Epidermal melanocyte (primary cell): Measurements from ENCODE around the gene FBXO42.
"Not testable (repeated sequence)": the region's sequence is repeated elsewhere in the genome, so short reads cannot be mapped to it uniquely, and the experiment has no call there.

Experiments used
- DNase-seq: peaks from one replicate; pipeline ENCODE4 v3.0.0; 2011; ENCODE audit warnings: low spot score; ENCODE audit not compliant: insufficient read length

Gene FBXO42

DNA sequence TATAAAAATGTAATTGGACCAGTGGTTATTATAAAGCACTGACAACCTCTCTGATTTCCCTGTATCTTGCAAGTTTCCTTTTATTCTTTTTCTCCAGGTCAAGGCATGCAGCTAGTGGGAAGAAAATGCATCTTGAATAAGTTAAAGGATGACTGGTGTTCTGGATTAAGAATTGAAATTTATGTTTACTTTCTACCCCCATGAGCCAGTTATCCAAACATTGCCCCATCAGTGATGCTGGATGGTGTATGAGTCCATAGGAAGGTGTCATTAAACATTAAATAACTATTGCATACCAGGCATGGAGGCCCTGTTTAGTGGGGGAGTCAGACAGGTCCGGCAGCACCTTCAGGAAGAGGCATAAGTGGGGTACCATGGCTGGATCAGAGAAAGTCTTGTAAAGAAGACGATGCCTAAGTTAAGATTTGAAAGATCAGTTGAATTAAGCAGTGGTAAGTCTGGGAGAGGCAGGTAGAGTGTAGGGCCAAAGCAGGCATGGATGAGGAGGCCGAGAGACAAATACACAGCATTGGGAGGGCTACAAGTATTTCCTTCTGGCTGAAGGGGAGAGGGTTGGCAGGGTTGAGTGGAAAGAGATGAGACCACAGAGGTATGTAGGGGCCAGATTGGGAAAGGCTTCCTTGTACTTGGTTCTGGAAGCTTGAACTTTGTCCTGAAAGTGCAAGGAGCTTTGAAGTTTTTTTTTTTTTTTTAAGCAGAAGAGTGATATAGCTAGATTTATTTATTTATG is 20.4 kb upstream of the FBXO42 start:
- DNase-seq, result no peak

DNA sequence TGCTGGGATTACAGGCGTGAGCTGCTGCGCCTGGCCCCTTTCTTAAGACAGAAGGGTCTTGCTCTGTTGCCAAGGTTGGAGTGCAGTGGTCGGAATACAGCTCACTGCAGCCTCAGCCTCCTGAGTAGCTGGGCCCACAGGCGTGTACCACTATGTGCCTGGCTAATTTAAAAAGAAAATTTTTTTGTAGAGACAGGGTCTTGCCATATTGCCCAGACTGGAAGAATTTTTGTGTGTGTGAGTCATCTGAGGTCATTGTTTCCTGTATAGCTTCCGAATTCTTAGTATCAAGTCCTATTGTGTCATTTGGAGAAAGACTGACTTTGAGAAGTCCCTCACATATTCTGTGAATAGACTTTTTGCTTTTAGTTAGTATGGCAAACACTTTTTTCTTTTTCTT is 19.4 kb upstream of the FBXO42 start:
- no peak for DNase-seq

- DNase-seq, result no peak
Observed at GRCh38 chr1:16369821-16370220, 17.5 kb upstream of the FBXO42 start.

GRCh38 chr1:16367968-16368890 is 15.9 kb upstream of the FBXO42 start:
- no peak for DNase-seq

GRCh38 chr1:16367258-16367967 is 15.1 kb upstream of the FBXO42 start:
- peak; percentile 44 for DNase-seq

DNA sequence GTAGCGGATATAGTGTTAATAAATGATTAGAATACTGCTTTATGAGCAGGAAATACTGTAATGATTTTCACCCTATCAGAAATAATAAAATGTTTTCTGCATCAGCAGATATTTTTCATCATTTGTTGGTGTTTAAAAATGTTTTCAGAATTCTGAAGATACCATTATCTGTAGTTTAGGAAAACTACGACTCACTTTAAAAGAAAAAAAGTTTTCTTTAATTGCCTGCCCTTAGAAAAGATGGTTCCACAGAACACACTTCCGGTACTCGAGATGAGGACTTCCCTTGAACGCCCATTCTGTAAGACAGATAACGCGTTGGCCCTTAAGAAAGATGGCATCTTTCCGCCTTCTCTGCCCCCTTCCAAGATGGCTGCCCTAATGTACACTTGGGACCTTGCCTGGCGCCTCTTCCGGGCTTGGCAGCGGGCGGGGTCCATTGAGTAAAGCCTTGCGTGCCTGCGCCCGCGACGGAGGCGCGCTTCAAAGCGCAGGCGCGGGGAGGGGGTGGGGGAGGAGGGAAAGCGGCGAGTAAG is 14.5 kb upstream of the FBXO42 start, which contains the start of gene SZRD1:
Gene SZRD1, plus strand, starts transcription at position 521 of the 536 bp plus-strand sequence. CDS start 16 bp downstream, outside the sequence.
- peak; percentile 75 for DNase-seq

DNA sequence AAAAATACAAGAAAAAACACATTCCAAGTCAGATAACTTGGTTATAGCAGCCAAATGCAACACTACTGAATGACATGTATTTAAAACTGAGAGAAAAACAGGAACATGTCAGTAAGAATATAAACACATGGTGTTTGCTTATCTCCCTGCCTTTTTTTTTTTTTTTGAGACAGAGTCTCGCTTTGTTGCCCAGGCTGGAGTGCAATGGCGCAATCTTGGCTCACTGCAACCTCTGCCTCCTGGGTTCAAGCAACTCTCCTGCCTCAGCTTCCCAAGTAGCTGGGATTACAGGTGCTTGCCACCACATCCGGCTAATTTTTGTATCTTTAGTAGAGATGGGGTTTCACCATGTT is 12.8 kb upstream of the FBXO42 start:
- not testable (repeated sequence) for DNase-seq

GRCh38 chr1:16356867-16357266 is 4.6 kb upstream of the FBXO42 start:
- DNase-seq, result no peak

GRCh38 chr1:16354619-16355018 is 2.3 kb upstream of the FBXO42 start:
- no peak for DNase-seq

DNA sequence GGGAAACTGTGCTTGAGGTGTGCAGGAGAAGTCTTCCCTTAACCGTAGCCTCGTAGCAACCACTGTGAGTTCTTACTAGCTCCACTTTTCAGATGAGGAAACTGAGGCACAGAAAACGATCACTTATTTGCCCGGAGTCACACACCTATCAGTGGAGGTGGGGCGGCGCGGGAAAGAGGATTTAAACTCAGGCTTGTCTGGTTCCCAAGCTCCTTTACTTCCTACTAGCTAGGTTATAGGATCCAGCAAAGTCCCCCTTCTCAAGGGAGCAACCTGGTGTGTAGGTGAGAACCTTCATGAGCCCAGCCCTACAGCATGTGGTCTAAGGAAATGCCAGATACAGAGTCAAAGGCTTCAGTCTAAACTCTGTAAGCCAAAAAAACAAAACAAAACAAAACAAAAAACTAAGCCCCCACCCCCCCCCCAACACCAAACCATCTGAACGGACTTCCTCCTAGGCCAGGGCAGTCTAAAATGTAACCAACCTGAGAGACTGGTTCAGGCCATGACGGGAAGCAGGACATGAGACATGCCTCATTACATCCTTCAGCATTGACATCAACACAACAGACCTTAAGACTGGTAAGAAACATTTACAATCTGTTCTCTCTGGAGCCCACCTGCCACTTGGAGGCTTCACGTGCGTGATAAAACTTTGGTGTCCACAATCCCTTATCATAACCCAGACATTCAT is 709 bp upstream of the FBXO42 start:
- no peak for DNase-seq

DNA sequence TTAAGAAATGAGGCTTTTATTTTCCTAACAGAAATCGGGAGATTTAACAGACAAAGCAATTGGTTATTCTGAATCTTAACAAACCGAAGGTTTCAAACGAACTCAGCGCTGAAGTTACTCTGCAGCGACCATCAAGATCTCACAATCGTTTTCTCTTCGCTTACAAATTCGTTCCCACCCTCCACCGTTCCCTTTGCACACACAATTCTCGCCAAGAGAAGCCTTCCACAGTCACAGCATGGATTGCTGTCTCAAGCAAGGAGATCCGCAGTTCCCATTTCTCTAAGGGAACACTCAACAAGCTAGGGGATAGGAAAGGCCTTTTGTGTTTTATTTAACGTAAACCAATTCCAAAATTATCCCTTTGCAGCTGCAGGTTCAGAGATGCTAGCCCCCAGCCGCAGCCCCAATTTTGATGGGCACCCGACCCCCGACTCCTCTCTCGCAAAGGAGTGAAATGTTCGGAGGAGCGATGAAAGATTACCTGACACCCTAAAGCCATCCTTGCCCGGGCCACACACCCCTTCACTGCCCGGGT is 755 bp downstream of the FBXO42 start:
- DNase-seq, result no peak

DNA sequence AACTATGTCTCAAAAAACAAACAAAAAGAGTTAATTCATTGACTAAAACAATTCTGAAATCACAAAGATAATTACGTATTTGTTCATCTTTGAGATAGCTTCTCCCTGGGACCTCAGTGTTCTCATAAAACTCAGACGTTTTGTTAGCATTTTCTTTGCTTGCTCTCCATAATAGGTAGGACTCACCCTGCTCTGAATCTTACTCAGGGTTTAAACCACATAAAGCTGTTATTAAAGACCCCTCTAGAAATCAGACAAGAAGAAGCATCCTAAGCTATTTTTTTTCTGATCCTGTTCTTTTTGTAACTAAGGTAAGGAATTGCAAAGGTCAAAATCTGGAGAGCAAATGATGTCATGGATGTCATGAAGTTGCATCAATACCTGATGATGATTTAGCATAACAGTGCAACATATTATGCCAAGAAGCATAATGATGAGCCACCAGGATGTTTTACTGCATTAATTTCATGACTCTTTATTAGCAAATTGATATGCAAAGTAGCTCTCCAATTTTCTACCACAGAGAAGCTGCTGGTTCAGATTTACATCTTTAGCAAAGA is 2.4 kb downstream of the FBXO42 start:
- DNase-seq, result no peak

DNA sequence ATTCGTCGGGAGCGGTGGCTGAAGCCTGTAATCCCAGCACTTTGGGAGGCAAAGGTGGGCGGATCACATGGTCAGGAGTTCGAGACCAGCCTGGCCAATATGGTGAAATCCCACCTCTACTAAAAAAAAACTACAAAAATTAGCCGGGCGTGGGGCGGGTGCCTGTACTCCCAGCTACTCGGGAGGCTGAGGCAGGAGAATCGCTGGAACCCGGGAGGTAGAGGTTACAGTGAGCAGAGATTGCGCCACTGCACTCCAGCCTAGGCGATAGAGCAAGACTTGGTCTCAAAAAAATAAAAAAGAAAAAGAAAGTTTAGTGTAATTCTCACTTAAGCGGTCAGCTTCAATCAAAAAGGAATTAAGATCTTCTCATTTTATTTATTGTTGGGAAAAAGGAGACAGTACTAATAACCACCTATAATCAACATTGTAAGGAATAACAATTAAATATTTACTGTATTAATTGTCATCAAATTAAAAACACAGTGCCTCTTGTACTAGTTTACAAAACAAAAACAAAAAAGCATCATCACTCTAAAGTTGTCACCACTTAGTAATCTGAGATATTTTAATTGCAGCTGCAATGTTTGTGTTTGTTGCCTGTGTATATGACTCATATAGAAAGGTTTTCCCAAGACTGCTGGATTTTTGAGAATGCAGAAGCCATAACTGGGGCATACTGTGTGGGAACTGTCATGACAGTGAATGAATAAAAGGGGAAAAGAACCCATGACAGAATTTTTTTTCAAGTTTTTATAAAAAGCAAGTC is 3.7 kb downstream of the FBXO42 start:
- DNase-seq, result no peak

- DNase-seq, result not testable (repeated sequence)
Observed at GRCh38 chr1:16343276-16343675, 9.0 kb downstream of the FBXO42 start.

- DNase-seq, result no peak
Observed at GRCh38 chr1:16342331-16343062, 9.8 kb downstream of the FBXO42 start.

DNA sequence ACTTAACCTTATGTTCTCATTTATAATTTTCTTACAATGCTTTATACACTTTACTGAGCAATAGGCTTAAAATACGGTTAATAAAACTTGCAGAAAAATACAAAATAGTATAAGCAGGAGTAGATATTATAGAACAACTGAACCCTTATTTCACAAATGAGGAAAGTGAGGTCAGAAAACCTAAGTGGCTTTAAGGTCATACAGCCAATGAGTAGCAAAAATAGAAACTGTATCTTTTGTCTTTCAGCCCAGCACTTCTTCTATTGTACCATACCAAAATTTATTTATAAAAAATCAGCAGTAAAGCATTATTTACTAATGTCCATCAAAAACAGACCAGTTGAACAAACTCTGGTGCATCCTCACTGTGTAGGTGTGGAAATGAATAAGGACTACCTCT is 11.6 kb downstream of the FBXO42 start:
- no peak for DNase-seq

DNA sequence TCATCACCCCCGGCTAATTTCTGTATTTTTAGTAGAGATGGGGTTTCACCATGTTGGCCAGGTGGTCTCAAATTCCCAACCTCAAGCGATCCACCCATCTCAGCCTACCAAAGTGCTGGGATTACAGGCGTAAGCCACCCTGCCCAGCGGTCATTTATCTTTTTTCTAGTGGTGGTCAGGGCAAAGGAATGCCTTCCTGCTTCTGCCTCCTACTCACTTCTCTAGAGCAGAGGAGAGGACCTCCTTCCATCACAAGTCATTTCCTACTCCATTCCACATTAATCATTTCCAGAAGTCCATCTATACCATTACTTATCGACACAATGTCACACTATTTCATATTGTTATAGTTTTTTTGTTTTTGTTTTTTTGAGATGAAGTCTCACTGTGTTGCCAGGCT is 13.3 kb downstream of the FBXO42 start:
- DNase-seq, result no peak

DNA sequence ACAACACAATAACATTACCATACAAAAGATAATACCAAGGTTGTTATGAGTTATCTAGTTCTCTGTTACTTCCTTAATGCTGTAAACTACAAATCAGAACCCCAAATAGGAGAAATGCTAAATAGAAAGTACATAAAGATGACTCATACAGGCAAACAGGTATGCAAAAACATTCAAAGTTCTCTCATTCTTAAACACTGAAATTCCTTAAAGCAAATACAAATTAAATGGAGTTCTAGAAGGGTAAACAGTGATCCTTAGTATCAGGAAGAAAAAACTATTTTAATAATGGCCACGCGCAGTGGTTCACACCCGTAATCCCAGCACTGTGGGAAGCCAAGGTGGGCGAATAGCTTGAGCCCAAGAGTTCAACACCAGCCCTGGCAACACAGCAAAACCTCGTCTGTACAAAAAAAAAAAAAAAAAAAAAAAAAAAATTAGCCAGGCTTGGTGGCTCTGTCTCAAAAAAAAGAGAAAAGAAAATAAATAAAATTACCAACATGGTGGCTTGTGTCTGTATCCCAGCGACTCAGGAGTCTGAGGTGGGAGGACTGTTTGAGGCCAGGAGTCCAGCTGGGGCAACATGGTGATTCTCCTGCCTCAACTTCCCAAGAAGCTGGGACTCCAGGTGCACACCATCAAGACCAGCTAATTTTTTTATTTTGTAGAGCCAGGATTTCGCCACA is 17.5 kb downstream of the FBXO42 start:
- DNase-seq, result no peak
